NB4 (cell line): ENCODE data around the gene CCDC102B.

ENCODE experiments used
- CTCF ChIP-seq: IDR thresholded peaks from one replicate; pipeline ENCODE4 v1.5.1; 2012; ENCODE audit warnings: low read depth, low read length
- MAX ChIP-seq: IDR thresholded peaks from 2 replicates; pipeline ENCODE4 v1.6.1; 2011; ENCODE audit warnings: low read depth, low read length
- POLR2A ChIP-seq: IDR thresholded peaks from 2 replicates; pipeline ENCODE4 v1.6.1; 2011; ENCODE audit warnings: mild to moderate bottlenecking; ENCODE audit not compliant: insufficient read length; ENCODE audit errors: extremely low read depth

GRCh38 chr18:68944826-68945225 lies 146.9 kb downstream of the CCDC102B start:
- TF ChIP-seq CTCF (no peak), POLR2A (no peak), MAX (no peak)
